ENCODE results near the gene AMOTL2. TPM values are rescaled to one million over a fixed set of nuclear protein-coding genes. Genes with fewer than 3 reads are reported as not detected.

The AMOTL2 gene
- total and polyA plus RNA-seq, 2 donors (not counting 3 experiments of a cell fraction or from before 2014, with no cell fraction given), result 130 to 145 TPM

GRCh38 chr3:134380249-134380648, 6.0 kb upstream of the AMOTL2 start:
- TF ChIP-seq FOS (IDR thresholded peaks at IDR 0.05; ENCODE audit: borderline replicate concordance, insufficient read depth, low read length), result no peak
- no peak for TF ChIP-seq GATA2 (IDR thresholded peaks at IDR 0.05; ENCODE audit: insufficient read depth, insufficient read length, low read depth, low read length)
- TF ChIP-seq POLR2AphosphoS5 (IDR thresholded peaks at IDR 0.05; ENCODE audit: insufficient read depth, low read depth, low read length), result no peak
- no peak for TF ChIP-seq EZH2 (IDR thresholded peaks at IDR 0.05; ENCODE audit: borderline replicate concordance, low read depth, low read length, severe bottlenecking)
- TF ChIP-seq, protein P1, sequence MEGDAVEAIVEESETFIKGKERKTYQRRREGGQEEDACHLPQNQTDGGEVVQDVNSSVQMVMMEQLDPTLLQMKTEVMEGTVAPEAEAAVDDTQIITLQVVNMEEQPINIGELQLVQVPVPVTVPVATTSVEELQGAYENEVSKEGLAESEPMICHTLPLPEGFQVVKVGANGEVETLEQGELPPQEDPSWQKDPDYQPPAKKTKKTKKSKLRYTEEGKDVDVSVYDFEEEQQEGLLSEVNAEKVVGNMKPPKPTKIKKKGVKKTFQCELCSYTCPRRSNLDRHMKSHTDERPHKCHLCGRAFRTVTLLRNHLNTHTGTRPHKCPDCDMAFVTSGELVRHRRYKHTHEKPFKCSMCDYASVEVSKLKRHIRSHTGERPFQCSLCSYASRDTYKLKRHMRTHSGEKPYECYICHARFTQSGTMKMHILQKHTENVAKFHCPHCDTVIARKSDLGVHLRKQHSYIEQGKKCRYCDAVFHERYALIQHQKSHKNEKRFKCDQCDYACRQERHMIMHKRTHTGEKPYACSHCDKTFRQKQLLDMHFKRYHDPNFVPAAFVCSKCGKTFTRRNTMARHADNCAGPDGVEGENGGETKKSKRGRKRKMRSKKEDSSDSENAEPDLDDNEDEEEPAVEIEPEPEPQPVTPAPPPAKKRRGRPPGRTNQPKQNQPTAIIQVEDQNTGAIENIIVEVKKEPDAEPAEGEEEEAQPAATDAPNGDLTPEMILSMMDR (IDR thresholded peaks at IDR 0.05; ENCODE audit: extremely low read depth in 1 of 2, insufficient read depth in 1 of 2, low read depth in 1 of 2, low read length in 2 of 2), result no peak
- TF ChIP-seq POLR2A (IDR thresholded peaks at IDR 0.05; ENCODE audit: low read depth, low read length), result no peak
- TF ChIP-seq MYC (IDR thresholded peaks at IDR 0.05; ENCODE audit: low read depth, low read length), result no peak
- TF ChIP-seq MAX (IDR thresholded peaks at IDR 0.05; ENCODE audit: insufficient read depth, insufficient read length), result no peak
- no peak for TF ChIP-seq JUN (IDR thresholded peaks at IDR 0.05; ENCODE audit: borderline replicate concordance, insufficient read depth, insufficient read length, low read depth)
- DNase-seq (ENCODE audit: low read depth, low spot score) (no peak), FAIRE-seq (no peak)
- Histone ChIP-seq H3K27ac (ENCODE audit: insufficient read depth, low read depth, low read length) (no peak overlapping the region), H3K9me3 (replicated peaks; ENCODE audit: control insufficient read depth, insufficient read depth, low read length) (no peaks in the 10 kb centered on the region), H3K4me1 (ENCODE audit: control insufficient read depth, extremely low read depth, insufficient read depth, low read length) (peaks cover 11% of the 10 kb centered on the region), H3K36me3 (ENCODE audit: control insufficient read depth in 2 of 2, extremely low read depth in 1 of 2, insufficient read depth in 2 of 2, low read length in 2 of 2) (no peaks in the 10 kb centered on the region), H3K4me3 (replicated peaks in 1 of 3; ENCODE audit: insufficient read depth in 1 of 3, low read depth in 1 of 3, low read length in 3 of 3) (no peak overlapping the region), H3K79me2 (ENCODE audit: control insufficient read depth, insufficient read depth, low read length) (no peaks in the 10 kb centered on the region), H4K20me1 (replicated peaks; ENCODE audit: control insufficient read depth, extremely low read depth, insufficient read depth, low read length) (no peaks in the 10 kb centered on the region), H3K9ac (replicated peaks; ENCODE audit: extremely low read depth, insufficient read depth, low read length) (no peak overlapping the region), H2AFZ (ENCODE audit: low read depth, low read length) (no peak overlapping the region), H3K27me3 (ENCODE audit: control insufficient read depth in 2 of 2, insufficient read depth in 2 of 2, low read length in 2 of 2) (peaks cover 3 to 8% of the 10 kb centered on the region in 2 experiments), H3K9me1 (replicated peaks; ENCODE audit: control insufficient read depth, extremely low read depth, insufficient read depth, low read length) (no peaks in the 10 kb centered on the region), H3K4me2 (ENCODE audit: insufficient read depth, low read length) (no peak overlapping the region)
- no TSS peak for BruUV-seq (replicated peaks)
- dilution Hi-C loops (cut with MboI; ENCODE audit: extremely low pct_ligation_motif_present, low sequenced_read_pairs), result no loop called here
- ChIA-PET CTCF (interaction anchor here (1.2 to 2.6 kb wide), 3 partner anchors 12 to 93 kb away, joined by 3 to 15 read pairs (median 5); no protein-coding TSS in a partner anchor), POLR2A (no interaction called here)
- intact Hi-C loops (cut with micrococcal nuclease), result no loop called here

All from endothelial cell of umbilical vein (primary cell).